HG03571 (cell line): ENCODE results near the gene HYPK.

Experiments used
- ATAC-seq: cut with Tn5 transposase; IDR thresholded peaks from one replicate; pipeline ENCODE4 v1.9.1; 2021; ENCODE audit not compliant: unreplicated experiment

The HYPK gene, protein sequence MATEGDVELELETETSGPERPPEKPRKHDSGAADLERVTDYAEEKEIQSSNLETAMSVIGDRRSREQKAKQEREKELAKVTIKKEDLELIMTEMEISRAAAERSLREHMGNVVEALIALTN

GRCh38 chr15:43800286-43801141, at the start of gene HYPK:
Gene HYPK, plus strand, starts transcription at chr15:43800599. Its CDS starts 24 bp downstream, at chr15:43800623.
- ATAC-seq = peak; percentile 72

GRCh38 chr15:43751885-43752284, 48.5 kb upstream of the HYPK start:
- ATAC-seq = no peak

GRCh38 chr15:43762824-43763223, 37.6 kb upstream of the HYPK start:
- ATAC-seq = no peak

GRCh38 chr15:43763819-43764446, 36.5 kb upstream of the HYPK start:
- ATAC-seq = no peak

GRCh38 chr15:43769584-43770228, 30.7 kb upstream of the HYPK start:
- ATAC-seq = no peak

- ATAC-seq = no peak
Observed at GRCh38 chr15:43771816-43772215, 28.6 kb upstream of the HYPK start.

DNA sequence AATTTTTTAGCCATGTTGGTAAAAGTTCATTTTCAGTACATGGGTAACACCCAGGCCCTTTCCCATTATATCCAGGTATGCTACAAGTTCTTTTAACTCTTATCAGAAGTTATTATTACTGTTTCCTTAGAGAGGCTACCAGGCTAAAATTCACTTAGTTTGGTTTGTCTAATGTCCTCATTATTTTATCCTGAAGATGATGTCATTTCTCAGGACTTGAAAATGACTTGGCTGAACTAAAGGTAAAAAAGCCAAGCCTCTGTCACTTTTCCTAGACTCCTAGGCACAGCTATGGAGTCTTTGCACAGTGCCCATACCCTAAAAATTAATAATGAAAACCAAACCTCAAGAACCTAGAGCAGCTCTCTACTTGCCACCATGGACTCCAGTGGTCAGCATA, 27.8 kb upstream of the HYPK start:
- ATAC-seq = no peak

- no peak for ATAC-seq
Observed at GRCh38 chr15:43774062-43774461, 26.3 kb upstream of the HYPK start.

DNA sequence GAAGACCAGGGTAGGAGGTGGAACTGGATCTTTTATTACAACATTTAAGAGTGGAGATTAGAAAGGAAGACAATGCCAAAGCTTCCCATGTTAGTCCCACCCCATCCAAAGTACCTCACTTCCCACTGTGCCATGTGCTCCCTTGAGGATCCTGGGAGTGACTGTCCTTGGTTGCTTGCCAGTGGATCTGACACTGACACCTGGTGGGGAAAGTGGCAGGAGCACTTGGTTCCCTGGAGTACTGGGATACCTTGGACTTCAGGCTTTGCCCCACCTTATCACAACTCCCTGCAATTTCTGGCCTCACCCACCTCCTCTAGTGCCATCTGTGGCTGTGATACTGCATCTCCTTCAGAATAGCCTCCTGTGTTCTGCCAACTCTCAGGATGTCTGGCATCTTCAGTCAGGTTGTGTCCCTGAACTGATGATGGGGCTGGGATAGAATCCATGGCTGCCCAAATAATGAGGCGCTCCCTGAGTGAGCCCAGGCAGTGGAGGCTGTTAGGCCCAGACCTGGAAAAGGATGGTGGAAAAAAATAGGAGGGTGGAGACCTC, 24.9 kb upstream of the HYPK start:
- no peak for ATAC-seq

DNA sequence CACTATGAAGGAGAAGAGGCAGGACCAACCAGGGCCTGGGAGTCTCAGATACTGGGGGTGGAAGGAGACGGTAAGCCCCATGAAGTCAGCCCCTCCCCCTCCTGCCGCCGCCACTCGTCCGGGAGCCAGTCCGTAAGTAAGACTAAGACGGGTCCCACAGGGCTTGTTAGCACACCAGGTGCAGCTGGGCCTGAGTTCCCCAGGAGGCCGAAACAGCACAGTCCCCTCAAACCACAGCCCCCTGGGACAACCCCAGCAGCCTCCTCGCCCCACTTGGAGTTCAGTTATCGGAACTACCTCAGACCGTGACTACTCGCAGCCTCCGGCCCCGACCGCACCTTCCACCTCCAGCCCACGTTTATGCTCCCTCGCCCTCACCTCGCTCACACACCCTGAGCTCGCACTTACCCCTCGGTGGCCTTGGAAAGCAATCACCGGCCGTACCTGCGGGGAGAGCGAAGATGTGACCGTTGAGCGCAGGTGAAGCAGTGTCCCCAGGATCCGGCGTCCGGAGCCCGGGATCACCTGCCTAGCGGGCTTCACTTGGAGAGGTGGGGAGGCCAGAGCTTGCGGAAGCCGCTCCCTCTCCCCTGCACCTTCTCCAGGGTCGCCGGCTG, 24.2 kb upstream of the HYPK start:
- peak; percentile 59 for ATAC-seq

DNA sequence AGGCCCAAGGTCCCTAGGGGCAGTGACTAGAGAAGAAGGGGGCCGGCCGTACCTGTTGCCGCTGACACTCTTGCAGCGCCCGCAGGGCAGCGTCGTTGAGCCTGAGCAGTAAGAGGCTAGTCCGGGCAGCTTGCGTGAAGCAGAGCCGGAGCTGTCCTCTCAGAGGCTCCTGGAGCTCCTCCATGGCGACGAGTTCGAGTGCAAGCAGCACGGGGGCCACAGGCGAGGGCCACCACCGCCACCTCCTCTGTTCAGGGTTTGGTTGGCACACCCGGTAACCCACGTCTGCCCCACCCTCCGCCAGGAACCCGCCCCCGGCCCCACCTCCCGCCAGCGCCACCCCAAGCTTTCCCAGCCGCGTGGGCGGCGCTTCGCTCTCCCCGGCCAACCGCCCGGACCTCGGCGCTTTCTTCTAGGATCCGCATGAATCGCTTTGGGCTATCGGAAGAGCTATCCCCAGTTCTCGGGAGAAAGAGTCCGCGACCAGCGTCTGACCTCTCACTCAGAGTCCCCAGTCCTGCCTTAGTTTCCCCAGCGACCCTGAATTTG, 23.6 kb upstream of the HYPK start, which contains the start of gene ELL3:
Gene ELL3 (minus strand): TSS at position 249 of the 549 bp plus-strand sequence. CDS start 65 bp downstream, at position 184.
- peak; percentile 32 for ATAC-seq

GRCh38 chr15:43777267-43777914, 23.0 kb upstream of the HYPK start:
- ATAC-seq = peak; percentile 57

GRCh38 chr15:43779016-43779415, 21.4 kb upstream of the HYPK start:
- no peak for ATAC-seq

DNA sequence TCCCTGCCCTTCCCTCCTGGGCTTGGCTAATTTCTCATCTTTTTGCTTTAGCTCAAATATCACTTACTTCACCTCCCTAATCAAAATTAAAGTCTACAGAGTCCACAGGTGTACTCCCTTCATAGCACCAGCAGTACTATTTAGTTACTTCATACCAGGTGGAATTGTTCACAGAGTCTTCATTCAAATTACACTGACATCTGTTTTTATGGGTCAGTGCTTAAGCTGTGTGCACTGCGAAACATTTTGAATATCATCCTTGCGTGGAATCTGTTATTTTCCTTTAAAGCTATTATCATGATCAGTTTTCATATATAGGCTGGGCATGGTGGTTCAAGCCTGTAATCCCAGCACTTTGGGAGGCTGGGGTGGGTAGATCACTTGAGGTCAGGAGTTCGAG, 11.0 kb upstream of the HYPK start:
- ATAC-seq = no peak

- peak; percentile 77 for ATAC-seq
Observed at GRCh38 chr15:43791993-43792760, 8.2 kb upstream of the HYPK start, which contains the start of gene SERF2. Gene SERF2, plus strand, starts transcription at chr15:43792320. Its CDS starts 57 bp downstream, at chr15:43792377.

DNA sequence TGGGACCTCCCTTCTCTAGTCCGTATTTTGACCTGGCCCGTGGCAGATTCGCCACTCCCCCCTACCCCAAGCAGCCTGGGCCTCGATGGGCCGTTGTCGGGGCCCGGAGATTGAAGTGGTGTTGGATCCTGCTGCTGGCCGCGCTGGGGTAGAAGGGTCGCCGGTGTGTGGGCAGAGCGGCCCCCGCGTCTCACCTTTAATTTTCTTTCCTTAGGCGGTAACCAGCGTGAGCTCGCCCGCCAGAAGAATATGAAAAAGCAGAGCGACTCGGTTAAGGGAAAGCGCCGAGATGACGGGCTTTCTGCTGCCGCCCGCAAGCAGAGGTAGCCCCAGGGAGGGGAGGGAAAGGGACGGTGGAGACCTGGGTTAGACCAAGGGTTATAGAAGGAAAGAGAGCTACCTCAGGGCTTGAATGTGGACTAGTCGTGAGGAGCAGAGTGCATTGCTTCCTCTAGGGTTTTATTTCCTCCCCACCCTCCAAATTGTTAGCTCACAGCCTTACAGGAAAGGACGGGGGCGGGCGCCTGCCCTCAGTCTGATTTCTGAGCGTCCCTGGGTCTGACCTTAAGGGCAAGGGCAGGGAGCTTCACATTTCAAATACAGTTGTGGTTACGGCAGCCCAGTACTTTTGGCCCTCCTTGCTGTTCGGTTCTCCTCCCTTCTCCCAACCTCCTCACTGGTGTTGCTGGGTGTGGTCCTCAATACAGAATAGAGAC, 7.5 kb upstream of the HYPK start:
- ATAC-seq = peak; percentile 15

- no peak for ATAC-seq
Observed at GRCh38 chr15:43793647-43794046, 6.8 kb upstream of the HYPK start.

DNA sequence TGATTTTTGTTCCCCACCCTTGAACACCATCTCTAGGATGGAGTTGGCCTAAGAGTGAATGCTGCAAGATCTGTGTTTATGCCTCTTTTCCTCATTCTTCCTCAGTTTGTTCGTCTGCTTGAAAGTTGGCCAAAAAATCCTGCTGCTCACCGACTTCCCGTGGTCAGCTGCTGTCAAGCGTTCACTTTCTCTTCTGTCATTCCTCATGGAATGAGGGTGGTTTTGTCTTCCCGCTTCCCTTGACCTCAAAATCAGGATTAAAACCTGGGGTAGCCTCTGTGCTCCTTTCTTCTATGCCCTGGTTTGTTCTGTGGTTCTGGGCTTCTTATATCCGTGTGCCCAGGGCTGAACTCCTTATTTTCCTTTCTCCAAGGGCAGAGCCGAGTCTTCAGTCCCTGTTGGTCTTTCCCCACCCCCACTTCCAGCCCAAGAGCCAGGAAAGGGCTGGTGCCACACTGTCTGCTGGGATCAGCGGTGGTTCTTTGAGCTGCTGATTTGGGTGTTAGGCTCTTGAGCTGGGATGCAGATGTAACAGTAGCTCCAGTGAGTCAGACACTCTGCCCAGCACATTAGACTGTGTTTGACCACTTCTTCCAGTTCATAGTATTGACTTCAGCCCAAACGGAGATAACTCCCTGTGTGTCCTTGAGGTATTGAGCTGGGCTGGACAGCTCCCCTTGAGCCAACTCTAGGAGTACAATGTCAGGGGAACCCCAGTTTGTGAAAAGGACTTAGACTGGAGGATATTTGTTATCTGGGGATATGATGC, 5.9 kb upstream of the HYPK start:
- ATAC-seq = no peak
